ENCODE results near the gene CNPY2. TPM values are rescaled to one million over a fixed set of nuclear protein-coding genes. Genes with fewer than 3 reads are reported as not detected.

The CNPY2 gene
- total and polyA plus RNA-seq, 2 of the 13 experiments (the other 11 are each of a cell fraction or from before 2014, with no cell fraction given) = 285 to 356 TPM

- peak; percentile 84 for TF ChIP-seq ZNF407 (CRISPR knock-in tag; IDR thresholded peaks at IDR 0.05; ENCODE audit: not compliant biosample characterization)
- peak; percentile 40 for TF ChIP-seq ISL2 (CRISPR knock-in tag; IDR thresholded peaks at IDR 0.05)
- TF ChIP-seq ARID5B (CRISPR knock-in tag; IDR thresholded peaks at IDR 0.05) = peak; percentile 52; the same call in 1 of the 2 replicates
- TF ChIP-seq MIER3 (CRISPR knock-in tag; IDR thresholded peaks at IDR 0.05; ENCODE audit: borderline replicate concordance) = peak; percentile 72; the same call in 1 of the 2 replicates
- TF ChIP-seq ZNF30 (CRISPR knock-in tag; IDR thresholded peaks at IDR 0.05) = 0 out of 2 replicates have a peak, but pooled peaks have one; percentile 48
- TF ChIP-seq TRIM22 (IDR thresholded peaks at IDR 0.05) = no peak
- 0 out of 2 replicates have a peak, but pooled peaks have one; percentile 54 for TF ChIP-seq IRF1 (CRISPR knock-in tag; IDR thresholded peaks at IDR 0.05; ENCODE audit: low read depth)
- TF ChIP-seq ZBTB33 (CRISPR knock-in tag; IDR thresholded peaks at IDR 0.05) = peak; percentile 34; the same call in 1 of the 2 replicates
- peak; percentile 75; the same call in 1 of the 2 replicates for TF ChIP-seq ZNF124 (CRISPR knock-in tag; IDR thresholded peaks at IDR 0.05)
These were observed 48.9 kb downstream of the CNPY2 start, which contains the start of gene COQ10A (continued) for GRCh38 chr12:56266693-56267442.

All from HepG2 (cell line).